Activated CD4-positive, alpha-beta T cell treated with anti-CD3 and anti-CD28 coated beads, Interleukin-2, amount 50 U/mL, for 1 hour (primary cell): Measurements from ENCODE around the gene RBMS3.
"Not testable (repeated sequence)": the region's sequence is repeated elsewhere in the genome, so short reads cannot be mapped to it uniquely, and the experiment has no call there.

Source experiments
- DNase-seq: peaks from one replicate; pipeline ENCODE4 v3.0.0-alpha.2; 2020

Gene RBMS3

DNA sequence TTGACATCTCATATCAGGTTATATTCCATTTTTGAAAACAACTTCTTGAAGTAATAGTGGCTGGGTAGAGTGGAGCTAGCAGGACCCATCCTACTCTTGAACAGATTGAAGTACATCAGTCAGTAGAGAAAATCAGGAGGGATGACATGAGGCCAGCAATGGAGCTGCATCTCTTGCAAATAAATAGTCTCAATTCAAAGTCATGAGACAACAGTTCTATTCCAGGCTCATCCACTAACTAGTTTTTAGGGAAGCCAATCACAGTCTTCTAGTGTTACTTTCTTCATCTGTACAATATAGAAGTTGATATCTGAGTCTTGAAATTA, 477.2 kb downstream of the RBMS3 start:
- no peak for DNase-seq

DNA sequence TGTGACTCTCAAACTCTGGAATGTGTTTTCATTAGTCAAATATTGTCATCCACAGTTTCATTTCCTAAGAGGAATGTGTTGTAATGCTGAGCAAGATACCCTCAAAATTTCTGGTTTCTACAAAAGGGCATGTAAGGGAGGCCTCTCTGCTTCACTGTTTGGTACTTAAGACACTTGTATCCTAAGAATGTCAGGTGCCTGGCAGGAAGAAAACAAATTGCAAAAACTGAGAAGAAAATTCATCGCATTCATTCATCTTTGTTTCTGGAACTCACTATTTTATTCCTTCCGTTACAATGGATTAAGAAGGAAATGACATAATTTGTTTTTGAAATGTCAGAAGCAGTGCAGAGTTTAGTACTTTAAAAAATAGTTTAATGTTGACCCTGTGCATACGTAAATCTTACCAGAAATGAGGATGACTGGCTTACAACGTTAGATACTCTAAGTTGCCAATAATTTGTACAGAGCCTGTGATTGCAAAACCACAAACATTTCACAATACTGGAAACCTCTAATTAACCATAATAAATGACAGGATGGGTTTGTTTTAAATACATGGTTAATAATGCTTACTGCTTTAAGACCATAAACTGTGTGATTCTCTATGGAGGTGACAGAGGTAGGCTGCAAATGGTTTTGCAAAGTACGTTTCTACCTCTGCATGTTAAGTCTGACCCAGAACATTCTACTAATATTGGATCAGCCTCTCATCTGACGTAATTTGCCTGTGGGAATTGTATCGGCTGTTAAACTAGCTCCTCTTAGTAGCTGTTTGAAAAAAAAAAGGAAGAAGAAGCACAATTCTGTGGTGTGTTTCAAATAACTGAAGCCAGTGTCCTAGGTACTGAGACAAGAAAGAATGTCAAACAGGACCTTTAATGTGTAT, 477.8 kb downstream of the RBMS3 start:
- DNase-seq = no peak

- DNase-seq = no peak
Observed at GRCh38 chr3:29759411-29760225, 478.7 kb downstream of the RBMS3 start.

- no peak for DNase-seq
Observed at GRCh38 chr3:29760226-29760685, 479.4 kb downstream of the RBMS3 start.

DNA sequence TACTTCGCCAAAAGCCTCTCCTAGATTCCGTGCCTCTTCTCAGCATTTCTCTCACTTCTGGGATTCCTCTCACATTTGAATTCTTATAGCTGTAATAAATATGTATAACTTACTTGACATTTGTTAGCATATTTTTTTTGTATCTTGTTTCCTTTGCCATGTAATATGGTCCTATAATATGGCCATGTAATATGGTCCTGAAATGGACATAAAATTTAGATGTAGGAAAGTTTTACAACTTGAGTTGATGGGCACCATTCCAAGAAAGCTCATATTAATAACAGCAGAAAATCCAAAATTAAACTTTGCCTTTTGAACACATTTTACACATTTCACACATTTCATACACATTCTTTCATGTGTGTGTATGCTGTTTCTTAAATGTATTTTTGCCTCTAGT, 480.6 kb downstream of the RBMS3 start:
- DNase-seq = no peak

DNA sequence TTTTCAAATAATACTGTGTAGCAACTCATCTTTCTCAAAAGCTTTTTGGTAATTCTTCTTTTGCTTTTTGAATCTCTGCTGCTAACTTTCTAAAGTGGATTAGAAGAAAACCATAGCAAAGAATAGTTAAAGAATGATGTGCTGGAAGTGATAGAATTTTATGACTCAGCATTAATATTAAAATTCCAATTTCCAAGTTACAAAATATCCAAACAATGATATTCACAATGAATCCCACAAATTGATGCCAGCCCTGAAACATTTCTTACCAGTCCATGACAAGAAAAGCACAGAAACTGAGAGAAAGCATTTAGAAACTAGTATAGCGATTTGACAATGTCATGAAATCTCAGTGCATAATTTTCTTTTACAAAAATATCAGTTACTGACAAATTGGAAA, 482.2 kb downstream of the RBMS3 start:
- DNase-seq = no peak

DNA sequence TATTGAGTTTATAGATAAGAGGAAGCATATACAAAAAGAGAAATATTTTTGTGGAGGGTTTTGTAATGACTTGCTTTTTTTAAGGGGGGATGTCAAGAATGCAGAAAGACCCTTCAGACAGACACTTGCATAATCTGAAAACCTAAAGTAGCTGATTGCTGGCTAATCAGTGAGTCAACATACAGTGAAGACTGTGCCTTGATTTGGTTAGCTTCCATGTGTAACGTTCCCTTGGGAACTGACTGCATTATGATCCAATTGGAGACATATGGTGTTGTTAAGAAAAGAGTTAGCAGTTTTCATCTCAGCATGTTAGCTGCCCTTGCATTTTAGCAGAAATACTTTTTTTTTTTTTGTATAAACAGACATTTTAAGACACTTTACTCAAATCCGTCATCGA, 483.2 kb downstream of the RBMS3 start:
- DNase-seq = no peak

DNA sequence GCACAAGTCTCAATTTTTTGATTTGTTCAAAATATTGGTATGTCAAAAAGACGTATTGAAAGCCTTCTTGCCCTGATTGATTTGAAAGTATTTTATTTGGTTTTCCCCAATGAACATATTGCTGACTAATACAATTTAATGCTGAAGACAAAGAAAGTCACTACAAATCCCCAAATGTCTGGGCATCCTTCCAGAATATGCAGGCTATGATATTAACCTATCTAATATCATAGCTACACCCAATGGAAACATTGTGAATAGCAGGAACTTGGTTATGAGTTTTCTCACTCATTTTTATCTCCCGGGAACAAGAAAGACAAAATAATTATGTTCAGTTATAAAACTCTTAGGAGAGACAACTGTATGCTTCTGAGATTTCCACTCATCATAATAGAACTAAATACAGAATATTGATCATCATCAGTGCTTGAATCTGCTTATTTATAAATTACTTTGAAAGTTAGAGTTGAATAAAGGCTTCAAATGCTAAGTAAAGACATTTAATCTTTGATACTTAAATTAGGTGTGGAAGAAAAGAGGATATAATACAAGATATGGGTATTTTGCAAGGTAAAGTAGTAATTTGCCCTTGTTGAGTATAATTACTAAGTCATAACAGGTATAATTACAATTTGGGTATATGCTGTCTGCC, 483.9 kb downstream of the RBMS3 start:
- DNase-seq = no peak

GRCh38 chr3:29771602-29772001, 490.7 kb downstream of the RBMS3 start:
- no peak for DNase-seq

- no peak for DNase-seq
Observed at GRCh38 chr3:29772436-29772835, 491.6 kb downstream of the RBMS3 start.

- DNase-seq = no peak
Observed at GRCh38 chr3:29773481-29773880, 492.6 kb downstream of the RBMS3 start.

DNA sequence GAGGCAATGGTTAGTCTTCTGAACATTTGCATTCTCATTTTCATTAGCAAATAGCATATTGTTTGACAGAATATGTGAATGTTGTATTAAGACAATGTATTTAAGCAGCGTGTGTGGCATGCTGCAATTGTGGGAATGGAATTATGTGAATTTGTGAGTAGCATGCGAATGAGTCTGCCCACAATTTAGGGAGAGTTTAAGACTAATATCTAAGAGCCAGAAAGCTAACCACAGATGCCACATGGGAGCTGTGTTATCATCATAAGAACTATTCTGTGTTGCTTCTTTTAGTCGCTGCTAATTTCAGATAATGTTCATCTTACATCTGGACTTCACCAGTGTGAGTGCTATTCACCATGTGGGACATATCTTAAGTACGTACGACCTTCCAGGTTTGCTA, 494.5 kb downstream of the RBMS3 start:
- DNase-seq = no peak

- DNase-seq = no peak
Observed at GRCh38 chr3:29777869-29778268, 497.0 kb downstream of the RBMS3 start.

DNA sequence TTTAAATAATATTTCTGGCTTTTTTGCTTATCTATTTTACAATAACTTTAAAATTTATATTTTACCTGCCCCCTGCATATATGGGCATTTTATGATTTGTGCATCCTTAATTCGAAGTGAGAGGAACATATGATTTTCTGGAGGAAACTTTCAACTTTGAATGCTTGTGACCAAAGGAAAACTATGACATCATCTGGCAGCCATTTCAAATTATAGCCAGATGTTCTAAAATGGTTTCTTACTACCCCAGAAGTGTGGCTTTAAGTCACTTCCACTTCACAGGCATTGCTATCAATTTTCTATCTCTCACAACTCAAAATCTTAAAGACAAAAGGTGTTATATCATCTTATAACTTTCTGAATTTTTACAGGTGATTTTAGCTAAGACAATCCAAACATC, 508.8 kb downstream of the RBMS3 start:
- DNase-seq = no peak

DNA sequence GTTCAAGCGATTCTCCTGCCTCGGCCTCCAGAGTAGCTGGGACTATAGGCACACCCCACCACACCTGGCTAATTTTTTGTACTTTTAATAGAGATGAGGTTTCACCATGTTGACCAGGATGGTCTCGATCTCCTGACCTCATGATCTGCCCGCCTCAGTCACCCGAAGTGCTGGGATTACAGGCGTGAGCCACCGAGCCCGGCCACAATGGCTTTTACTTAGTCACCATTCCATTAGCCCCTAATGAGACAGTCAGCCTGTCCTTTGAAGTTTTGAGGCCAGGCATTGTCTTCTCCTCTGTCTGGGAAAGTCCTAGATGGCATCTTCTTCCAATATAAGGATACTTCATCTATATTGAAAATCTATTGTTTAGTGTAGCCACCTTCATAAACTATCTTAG, 515.9 kb downstream of the RBMS3 start:
- DNase-seq = no peak

DNA sequence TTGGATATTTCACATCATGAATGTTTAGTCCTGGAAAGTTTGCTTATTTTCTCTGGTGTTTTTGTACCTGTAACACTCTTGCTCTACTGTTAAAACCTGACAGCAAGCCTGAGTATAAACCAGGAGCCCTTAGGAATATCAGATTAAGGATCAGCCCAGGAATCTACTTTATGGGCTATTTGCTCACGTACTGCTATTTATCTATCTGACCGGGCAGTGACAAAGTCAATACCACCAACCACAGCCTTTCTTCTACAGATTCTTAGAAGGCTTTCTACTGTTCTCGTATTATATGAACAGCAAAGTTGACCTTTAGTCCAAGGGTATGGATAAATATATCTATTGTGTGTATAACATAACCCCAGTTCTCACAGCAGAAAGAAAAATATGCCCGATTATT, 521.2 kb downstream of the RBMS3 start:
- no peak for DNase-seq

DNA sequence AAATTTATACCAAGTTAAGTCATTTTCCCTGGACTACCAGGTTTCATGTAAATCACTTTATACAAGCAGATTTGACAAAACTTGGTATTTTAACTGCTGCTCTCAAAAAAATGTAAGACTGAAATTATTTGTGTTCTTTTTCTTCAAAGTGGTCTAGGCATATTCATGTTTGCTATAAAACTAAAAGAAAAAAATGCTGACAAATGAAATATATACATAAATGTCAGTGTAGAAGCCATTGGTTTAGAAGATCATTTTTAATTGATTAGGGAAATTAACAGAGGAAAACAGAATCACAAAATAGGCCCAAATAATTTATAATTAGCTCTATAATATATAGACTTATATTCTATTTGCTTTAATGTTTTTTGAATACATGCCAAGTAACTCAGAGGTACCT, 523.2 kb downstream of the RBMS3 start:
- no peak for DNase-seq

DNA sequence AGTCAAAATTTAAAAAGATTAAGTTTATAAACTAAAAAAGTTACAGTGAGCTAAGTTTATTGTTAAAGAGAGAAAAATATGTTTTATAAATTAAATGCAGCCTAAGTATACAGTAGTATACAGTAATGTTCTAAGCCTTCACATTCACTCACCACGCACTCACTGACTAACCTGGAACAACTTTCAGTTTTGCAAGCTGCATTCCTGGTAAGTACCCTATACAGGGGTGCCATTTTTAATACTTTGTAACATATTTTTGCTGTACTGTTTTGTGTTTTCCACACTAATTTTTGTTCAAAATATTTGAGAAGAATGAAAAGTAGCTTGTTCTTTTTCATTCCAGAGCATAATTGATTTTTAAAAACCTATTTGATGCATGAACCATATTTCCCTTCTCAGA, 524.9 kb downstream of the RBMS3 start:
- DNase-seq = no peak

DNA sequence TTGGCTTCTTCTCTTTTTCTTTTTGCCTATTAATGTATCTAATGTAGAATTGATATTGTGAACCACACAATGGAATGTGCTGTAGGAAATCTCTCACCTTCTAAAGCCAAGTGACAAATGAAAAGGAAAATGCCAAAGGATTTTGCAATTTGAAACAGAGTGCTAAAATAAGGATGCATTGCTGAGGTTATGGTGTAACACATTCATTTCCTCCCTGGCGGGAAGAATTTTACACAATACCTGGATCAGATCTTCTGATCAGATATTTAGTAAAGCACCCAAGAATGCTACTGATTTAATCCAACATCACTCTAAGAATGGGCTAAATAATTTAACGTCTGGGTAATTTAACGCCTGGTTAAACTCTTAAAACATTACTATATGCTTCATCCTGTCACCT, 527.5 kb downstream of the RBMS3 start:
- DNase-seq = not testable (repeated sequence)

- DNase-seq = no peak
Observed at GRCh38 chr3:29822071-29822470, 541.2 kb downstream of the RBMS3 start.

- no peak for DNase-seq
Observed at GRCh38 chr3:29823233-29823632, 542.4 kb downstream of the RBMS3 start.

DNA sequence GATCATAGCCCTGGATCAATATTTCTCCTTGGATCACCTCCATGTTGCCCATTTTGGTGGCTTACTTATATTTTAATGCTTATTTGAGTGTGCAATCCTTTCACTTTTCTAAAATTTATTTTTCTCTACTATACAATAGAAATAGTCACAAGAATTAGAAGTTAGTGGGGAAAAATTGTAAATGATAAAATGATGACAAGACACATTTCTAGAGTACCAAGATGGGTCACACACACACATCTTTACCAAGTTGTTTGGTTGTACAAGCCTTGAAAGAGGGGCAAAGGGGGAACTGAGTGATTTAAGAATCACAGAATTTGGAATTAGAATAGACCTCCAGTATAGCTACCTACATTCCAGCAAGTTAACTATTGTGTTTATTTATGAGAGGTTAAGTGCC, 545.8 kb downstream of the RBMS3 start:
- DNase-seq = no peak

GRCh38 chr3:29827756-29828155, 546.9 kb downstream of the RBMS3 start:
- DNase-seq = no peak

DNA sequence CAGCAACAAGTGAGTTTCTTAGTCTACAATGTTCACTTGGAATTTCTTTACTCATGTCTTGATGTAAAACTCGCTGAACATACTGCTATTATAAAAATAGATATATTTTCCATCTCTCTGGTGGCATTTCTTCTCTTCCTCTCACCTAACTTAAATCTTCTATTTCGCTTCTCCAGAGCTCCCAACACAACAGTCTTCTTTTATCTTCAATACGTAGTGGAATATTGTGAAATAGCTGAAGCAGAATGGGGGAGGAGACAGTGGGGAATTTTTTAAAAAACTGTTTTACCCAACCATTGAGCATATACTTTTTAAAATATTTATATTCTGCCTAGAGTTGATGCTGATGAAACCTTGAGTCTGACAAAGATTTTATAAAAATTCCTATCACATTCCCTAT, 548.5 kb downstream of the RBMS3 start:
- no peak for DNase-seq
